SK-N-SH (cell line): ENCODE measurements around the gene SPTLC2. TPM values are rescaled to one million over a fixed set of nuclear protein-coding genes. Genes with fewer than 3 reads are reported as not detected.

Experiments
- CTCF ChIA-PET: fragments of 300-600, 350-600 bp; formaldehyde crosslinking; extraction: SDS; loops from one replicate; lab custom pipeline; 2021; lab: Yijun Ruan, JAX
- POLR2A ChIA-PET: fragments of 350-600 bp; sonication (Branson Sonifier 250); formaldehyde crosslinking; extraction: SDS; loops from one replicate; lab custom pipeline; 2020; ENCODE audit warnings: antibody characterized with exemption, inconsistent platforms; lab: Yijun Ruan, JAX
- DNase-seq: peaks from one replicate; pipeline ENCODE4 v3.0.0; 2012
- H2AFZ ChIP-seq: fragments of 200-600 bp; sonication (generic); 2 replicates; pipeline ENCODE4 v1.8.1; 2016; ENCODE audit warnings: antibody characterized with exemption, mild to moderate bottlenecking, low read depth
- H3F3A ChIP-seq: fragments of 200-600 bp; sonication (generic); replicated peaks from 2 replicates; pipeline ENCODE3; 2016; ENCODE audit warnings: antibody characterized with exemption, mild to moderate bottlenecking; ENCODE audit not compliant: insufficient read depth
- H3K27ac ChIP-seq, 2 experiments: fragments of 200-500 bp in 1 of 2; fragments of 200-600 bp in 1 of 2; sonication (Bioruptor generic) in 1 of 2; sonication (generic), shearing (Covaris generic) in 1 of 2; 2 replicates each; pipeline versions ENCODE4 v1.5.1 to v1.6.1; 2014 to 2016; ENCODE audit warnings: low read depth in 2 of 2, inconsistent platforms in 1 of 2, low read length in 1 of 2, mild to moderate bottlenecking in 1 of 2, mixed read lengths in 1 of 2
- H3K27me3 ChIP-seq: fragments of 200-600 bp; sonication (generic), shearing (Covaris generic); 2 replicates; pipeline ENCODE4 v1.6.1; 2016; ENCODE audit warnings: mixed run types; ENCODE audit not compliant: insufficient read depth
- H3K36me3 ChIP-seq, 2 experiments: fragments of 200-500 bp in 1 of 2; fragments of 200-600 bp in 1 of 2; sonication (Bioruptor generic) in 1 of 2; sonication (generic) in 1 of 2; replicated peaks in 1 of 2; 2 replicates each; pipeline versions ENCODE3 to v1.5.1; 2014 to 2016; ENCODE audit warnings: low read length in 1 of 2, mild to moderate bottlenecking in 1 of 2; ENCODE audit not compliant: insufficient read depth in 2 of 2, control insufficient read depth in 1 of 2
- H3K4me1 ChIP-seq, 2 experiments: fragments of 200-500 bp in 1 of 2; fragments of 200-600 bp in 1 of 2; sonication (Bioruptor generic) in 1 of 2; sonication (generic), shearing (Covaris generic) in 1 of 2; 2 replicates each; pipeline versions ENCODE4 v1.5.1 to v1.6.1; 2014 to 2016; ENCODE audit warnings: low read depth in 1 of 2, low read length in 1 of 2, mixed run types in 1 of 2; ENCODE audit not compliant: insufficient read depth in 2 of 2, control insufficient read depth in 1 of 2
- H3K4me2 ChIP-seq: fragments of 200-600 bp; sonication (generic), shearing (Covaris generic); 2 replicates; pipeline ENCODE4 v1.6.1; 2017; ENCODE audit warnings: mixed run types
- H3K4me3 ChIP-seq, 2 experiments: fragments of 200-500 bp in 1 of 2; fragments of 200-600 bp in 1 of 2; sonication (Bioruptor generic) in 1 of 2; sonication (generic), shearing (Covaris generic) in 1 of 2; 2 replicates each; pipeline versions ENCODE4 v1.5.1 to v1.8.1; 2014 to 2016; ENCODE audit warnings: low read depth in 2 of 2, inconsistent platforms in 1 of 2, low read length in 1 of 2, mild to moderate bottlenecking in 1 of 2, mixed read lengths in 1 of 2, moderate library complexity in 1 of 2
- H3K79me2 ChIP-seq: fragments of 200-600 bp; sonication (generic); 2 replicates; pipeline ENCODE4 v1.8.1; 2017; ENCODE audit warnings: mild to moderate bottlenecking; ENCODE audit not compliant: insufficient read depth
- H3K9ac ChIP-seq: fragments of 200-600 bp; sonication (generic); 2 replicates; pipeline ENCODE4 v1.6.1; 2017; ENCODE audit warnings: mixed run types
- H3K9me2 ChIP-seq: fragments of 200-600 bp; sonication (generic); 2 replicates; pipeline ENCODE4 v1.6.1; 2017; ENCODE audit warnings: mixed run types
- H3K9me3 ChIP-seq: fragments of 200-600 bp; sonication (generic); 2 replicates; pipeline ENCODE4 v1.6.1; 2017; ENCODE audit warnings: mixed run types, mild to moderate bottlenecking, moderate library complexity
- H4K20me1 ChIP-seq: fragments of 200-600 bp; sonication (generic); 2 replicates; pipeline ENCODE4 v1.6.1; 2017; ENCODE audit warnings: mild to moderate bottlenecking, mixed run types; ENCODE audit not compliant: insufficient read depth
- FOXJ3 ChIP-seq: sonication (generic); formaldehyde crosslinking; IDR thresholded peaks from 2 replicates; pipeline ENCODE4 v1.5.1; 2020; ENCODE audit warnings: mild to moderate bottlenecking, missing genetic modification reagents
- FOXM1 ChIP-seq: IDR thresholded peaks from 2 replicates; pipeline ENCODE4 v1.4.0; 2012; ENCODE audit warnings: low read depth, mild to moderate bottlenecking
- MXI1 ChIP-seq: IDR thresholded peaks from 2 replicates; pipeline ENCODE4 v1.6.1; 2012; ENCODE audit warnings: mild to moderate bottlenecking, low read depth, low read length, improper control_type of control experiment
- NFIC ChIP-seq: IDR thresholded peaks from 2 replicates; pipeline ENCODE4 v1.4.0; 2012; ENCODE audit warnings: borderline replicate concordance
- POLR2AphosphoS5 ChIP-seq: IDR thresholded peaks from 2 replicates; pipeline ENCODE4 v1.6.1; 2012; ENCODE audit warnings: low read depth, low read length
- RAD21 ChIP-seq: IDR thresholded peaks from 2 replicates; pipeline ENCODE4 v1.6.1; 2012; ENCODE audit warnings: mild to moderate bottlenecking, low read length
- RXRA ChIP-seq: IDR thresholded peaks from 2 replicates; pipeline ENCODE4 v1.4.0; 2012; ENCODE audit warnings: low read depth, mild to moderate bottlenecking, borderline replicate concordance
- TCF12 ChIP-seq: IDR thresholded peaks from 2 replicates; pipeline ENCODE4 v1.4.0; 2012
- YY1 ChIP-seq: IDR thresholded peaks from 2 replicates; pipeline ENCODE4 v1.4.0; 2012; ENCODE audit warnings: low read depth, mild to moderate bottlenecking
- WGBS: methylation state at CpG from one replicate; pipeline ENCODE4 v1.1.6; 2017; ENCODE audit warnings: low lambda C conversion rate; 5-methylcytosine and 5-hydroxymethylcytosine counted together
- polyA plus RNA-seq, 3 experiments: library from polyadenylated mRNA; depleted of rRNA; stranded (reverse); fragments of >200 nt; gene quantifications; 2 replicates each; pipeline ENCODE4 v1.2.3, GENCODE V29; 2012
- TF ChIP-seq, protein P1 (sequence below): IDR thresholded peaks from 2 replicates; pipeline ENCODE4 v1.4.0; 2012; ENCODE audit warnings: low read depth, borderline replicate concordance
- TF ChIP-seq, protein P2 (sequence below): IDR thresholded peaks from 2 replicates; pipeline ENCODE4 v1.6.1; 2012; ENCODE audit warnings: mild to moderate bottlenecking, low read depth, low read length, moderate library complexity
- TF ChIP-seq, protein P3 (sequence below): fragments of 200-600 bp; sonication (generic); IDR thresholded peaks from 2 replicates; pipeline ENCODE4 v1.6.1; 2017; ENCODE audit warnings: antibody characterized with exemption, mild to moderate bottlenecking, moderate library complexity

SPTLC2 gene
- polyA plus RNA-seq, 1 of the 3 experiments (the other 2 are of a cell fraction), result 10.2 TPM

DNA sequence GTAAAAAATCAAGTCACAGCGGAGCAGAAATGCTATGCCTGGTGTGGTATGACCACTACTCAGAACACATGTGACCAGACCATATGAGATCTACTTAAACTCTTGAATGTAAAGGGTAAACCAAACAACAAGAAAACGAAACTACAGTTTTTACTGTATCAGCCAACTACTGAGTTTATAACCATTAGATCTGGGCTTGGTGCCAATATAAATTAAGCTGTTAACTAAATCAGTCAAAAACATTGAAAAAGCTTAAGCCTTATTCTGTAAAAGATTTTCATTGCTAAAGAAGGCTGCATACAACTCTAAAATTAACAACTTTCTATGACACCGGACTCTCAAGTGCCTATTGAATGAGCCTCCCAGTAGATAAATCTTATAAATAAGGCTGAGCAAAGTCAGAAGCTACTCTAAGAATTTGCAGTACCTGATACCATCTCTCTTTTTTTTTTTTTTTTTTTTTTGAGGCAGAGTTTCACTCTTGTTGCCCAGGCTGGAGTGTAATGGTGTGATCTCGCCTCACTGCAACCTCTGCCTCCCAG is 35.4 kb downstream of the SPTLC2 start:
- Histone ChIP-seq H3K9ac (peak overlapping the region; percentile 23; the same call in 1 of the 2 replicates), H3K4me3 (peak overlapping the region; percentile 27 to 45; a peak in 3 of 4 replicates), H3K79me2 (peaks cover 97% of the 10 kb centered on the region), H3K4me2 (peak overlapping the region; percentile 56), H4K20me1 (peaks cover 30% of the 10 kb centered on the region; the same call in 1 of the 2 replicates), H2AFZ (no peak overlapping the region; the same call in 1 of the 2 replicates), H3K27me3 (no peaks in the 10 kb centered on the region), H3K36me3 (peaks cover 8 to 13% of the 10 kb centered on the region in 2 experiments), H3K9me3 (no peaks in the 10 kb centered on the region)
- CTCF ChIA-PET, result interaction anchor here (1.0 kb wide), 1 partner anchor 29 kb away, joined by 3 read pairs; no protein-coding TSS in a partner anchor
- 33% methylated on average over 4 of the region's 4 CpGs for WGBS
- TF ChIP-seq, protein P1, sequence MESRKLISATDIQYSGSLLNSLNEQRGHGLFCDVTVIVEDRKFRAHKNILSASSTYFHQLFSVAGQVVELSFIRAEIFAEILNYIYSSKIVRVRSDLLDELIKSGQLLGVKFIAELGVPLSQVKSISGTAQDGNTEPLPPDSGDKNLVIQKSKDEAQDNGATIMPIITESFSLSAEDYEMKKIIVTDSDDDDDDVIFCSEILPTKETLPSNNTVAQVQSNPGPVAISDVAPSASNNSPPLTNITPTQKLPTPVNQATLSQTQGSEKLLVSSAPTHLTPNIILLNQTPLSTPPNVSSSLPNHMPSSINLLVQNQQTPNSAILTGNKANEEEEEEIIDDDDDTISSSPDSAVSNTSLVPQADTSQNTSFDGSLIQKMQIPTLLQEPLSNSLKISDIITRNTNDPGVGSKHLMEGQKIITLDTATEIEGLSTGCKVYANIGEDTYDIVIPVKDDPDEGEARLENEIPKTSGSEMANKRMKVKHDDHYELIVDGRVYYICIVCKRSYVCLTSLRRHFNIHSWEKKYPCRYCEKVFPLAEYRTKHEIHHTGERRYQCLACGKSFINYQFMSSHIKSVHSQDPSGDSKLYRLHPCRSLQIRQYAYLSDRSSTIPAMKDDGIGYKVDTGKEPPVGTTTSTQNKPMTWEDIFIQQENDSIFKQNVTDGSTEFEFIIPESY, result no peak
- TF ChIP-seq POLR2AphosphoS5 (no peak), NFIC (peak; percentile 59; the same call in 1 of the 2 replicates), MXI1 (no peak), TCF12 (no peak), RAD21 (no peak)
- TF ChIP-seq, all 33 proteins: peak for 1
- peak; percentile 38 for DNase-seq
- Histone ChIP-seq H3K9me2 (no peaks in the 10 kb centered on the region), H3K27ac (peak overlapping the region in 1 of 2 experiments; percentile 84; a peak in 2 of 4 replicates), H3K4me1 (peaks cover 5 to 45% of the 10 kb centered on the region in 2 experiments; a peak in 3 of 4 replicates), H3F3A (peaks cover 30% of the 10 kb centered on the region)
- POLR2A ChIA-PET, result no interaction called here

DNA sequence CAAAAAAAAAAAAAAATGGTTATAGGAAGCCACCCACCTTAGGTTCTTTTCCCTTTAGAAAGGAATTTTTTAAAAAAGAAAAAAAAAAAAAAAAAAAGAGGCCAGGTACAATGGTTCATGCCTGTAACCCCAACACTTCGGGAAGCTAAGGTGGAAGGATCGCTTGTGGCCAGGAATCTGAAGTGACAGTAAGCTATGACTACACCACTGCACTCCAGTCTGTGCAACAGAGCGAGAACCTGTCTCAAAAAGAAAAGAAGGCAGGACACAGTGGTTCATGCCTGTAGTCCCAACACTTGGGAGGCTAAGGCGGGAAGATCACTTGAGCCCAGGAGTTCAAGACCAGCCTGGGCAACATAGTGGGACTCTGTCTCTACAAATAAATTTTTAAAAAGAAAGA is 36.0 kb downstream of the SPTLC2 start:
- WGBS, result 96% methylated on average over 4 of the region's 4 CpGs
- Histone ChIP-seq H3K9ac (peak overlapping the region; percentile 23; the same call in 1 of the 2 replicates), H3K9me2 (no peaks in the 10 kb centered on the region), H3K9me3 (no peaks in the 10 kb centered on the region), H3K79me2 (peaks cover 97% of the 10 kb centered on the region), H4K20me1 (peaks cover 30% of the 10 kb centered on the region; the same call in 1 of the 2 replicates), H3K4me1 (peaks cover 5 to 44% of the 10 kb centered on the region in 2 experiments; a peak in 3 of 4 replicates), H2AFZ (no peak overlapping the region), H3K4me3 (peak overlapping the region; percentile 27 to 45; a peak in 3 of 4 replicates), H3K36me3 (peaks cover 8 to 18% of the 10 kb centered on the region in 2 experiments), H3K4me2 (peak overlapping the region; percentile 56), H3F3A (peaks cover 30% of the 10 kb centered on the region), H3K27ac (peak overlapping the region in 1 of 2 experiments; percentile 84; a peak in 2 of 4 replicates), H3K27me3 (no peaks in the 10 kb centered on the region)
- no peak for DNase-seq
- ChIA-PET POLR2A (no interaction called here), CTCF (interaction anchor here (1.0 kb wide), 1 partner anchor 29 kb away, joined by 3 read pairs; no protein-coding TSS in a partner anchor)
- TF ChIP-seq, protein P2, sequence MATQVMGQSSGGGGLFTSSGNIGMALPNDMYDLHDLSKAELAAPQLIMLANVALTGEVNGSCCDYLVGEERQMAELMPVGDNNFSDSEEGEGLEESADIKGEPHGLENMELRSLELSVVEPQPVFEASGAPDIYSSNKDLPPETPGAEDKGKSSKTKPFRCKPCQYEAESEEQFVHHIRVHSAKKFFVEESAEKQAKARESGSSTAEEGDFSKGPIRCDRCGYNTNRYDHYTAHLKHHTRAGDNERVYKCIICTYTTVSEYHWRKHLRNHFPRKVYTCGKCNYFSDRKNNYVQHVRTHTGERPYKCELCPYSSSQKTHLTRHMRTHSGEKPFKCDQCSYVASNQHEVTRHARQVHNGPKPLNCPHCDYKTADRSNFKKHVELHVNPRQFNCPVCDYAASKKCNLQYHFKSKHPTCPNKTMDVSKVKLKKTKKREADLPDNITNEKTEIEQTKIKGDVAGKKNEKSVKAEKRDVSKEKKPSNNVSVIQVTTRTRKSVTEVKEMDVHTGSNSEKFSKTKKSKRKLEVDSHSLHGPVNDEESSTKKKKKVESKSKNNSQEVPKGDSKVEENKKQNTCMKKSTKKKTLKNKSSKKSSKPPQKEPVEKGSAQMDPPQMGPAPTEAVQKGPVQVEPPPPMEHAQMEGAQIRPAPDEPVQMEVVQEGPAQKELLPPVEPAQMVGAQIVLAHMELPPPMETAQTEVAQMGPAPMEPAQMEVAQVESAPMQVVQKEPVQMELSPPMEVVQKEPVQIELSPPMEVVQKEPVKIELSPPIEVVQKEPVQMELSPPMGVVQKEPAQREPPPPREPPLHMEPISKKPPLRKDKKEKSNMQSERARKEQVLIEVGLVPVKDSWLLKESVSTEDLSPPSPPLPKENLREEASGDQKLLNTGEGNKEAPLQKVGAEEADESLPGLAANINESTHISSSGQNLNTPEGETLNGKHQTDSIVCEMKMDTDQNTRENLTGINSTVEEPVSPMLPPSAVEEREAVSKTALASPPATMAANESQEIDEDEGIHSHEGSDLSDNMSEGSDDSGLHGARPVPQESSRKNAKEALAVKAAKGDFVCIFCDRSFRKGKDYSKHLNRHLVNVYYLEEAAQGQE, result no peak
- no peak for TF ChIP-seq FOXJ3 (CRISPR knock-in tag)
- TF ChIP-seq FOXM1, result no peak
- TF ChIP-seq RXRA, result no peak
- TF ChIP-seq YY1, result no peak
- TF ChIP-seq, protein P3, sequence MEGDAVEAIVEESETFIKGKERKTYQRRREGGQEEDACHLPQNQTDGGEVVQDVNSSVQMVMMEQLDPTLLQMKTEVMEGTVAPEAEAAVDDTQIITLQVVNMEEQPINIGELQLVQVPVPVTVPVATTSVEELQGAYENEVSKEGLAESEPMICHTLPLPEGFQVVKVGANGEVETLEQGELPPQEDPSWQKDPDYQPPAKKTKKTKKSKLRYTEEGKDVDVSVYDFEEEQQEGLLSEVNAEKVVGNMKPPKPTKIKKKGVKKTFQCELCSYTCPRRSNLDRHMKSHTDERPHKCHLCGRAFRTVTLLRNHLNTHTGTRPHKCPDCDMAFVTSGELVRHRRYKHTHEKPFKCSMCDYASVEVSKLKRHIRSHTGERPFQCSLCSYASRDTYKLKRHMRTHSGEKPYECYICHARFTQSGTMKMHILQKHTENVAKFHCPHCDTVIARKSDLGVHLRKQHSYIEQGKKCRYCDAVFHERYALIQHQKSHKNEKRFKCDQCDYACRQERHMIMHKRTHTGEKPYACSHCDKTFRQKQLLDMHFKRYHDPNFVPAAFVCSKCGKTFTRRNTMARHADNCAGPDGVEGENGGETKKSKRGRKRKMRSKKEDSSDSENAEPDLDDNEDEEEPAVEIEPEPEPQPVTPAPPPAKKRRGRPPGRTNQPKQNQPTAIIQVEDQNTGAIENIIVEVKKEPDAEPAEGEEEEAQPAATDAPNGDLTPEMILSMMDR, result no peak
